ENCODE measurements around the gene RCAN2.

The RCAN2 gene

DNA sequence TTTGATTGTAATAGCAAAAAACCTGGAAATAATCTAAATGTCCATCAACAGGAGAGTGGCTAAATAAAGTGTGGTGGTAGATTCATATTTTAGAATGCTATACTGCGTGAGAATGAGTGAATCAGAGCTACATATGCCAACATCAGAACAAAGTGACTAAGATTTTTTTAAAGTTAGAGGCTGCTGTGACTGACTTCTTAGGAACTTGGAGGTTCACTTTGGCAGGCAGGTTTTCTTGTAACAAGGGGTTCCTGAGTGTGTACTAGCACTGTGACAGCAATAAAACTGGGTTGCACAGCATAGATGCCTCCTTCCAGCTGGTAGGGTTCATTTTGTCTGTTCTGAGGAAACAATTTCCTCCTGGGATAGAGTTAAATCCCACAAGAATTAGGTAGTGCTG lies 245.2 kb downstream of the RCAN2 start:
- H3K4me3 Mint-ChIP-seq: no peak overlapping the region
- H3K36me3 Mint-ChIP-seq (ENCODE audit: low read depth): no peaks in the 10 kb centered on the region

DNA sequence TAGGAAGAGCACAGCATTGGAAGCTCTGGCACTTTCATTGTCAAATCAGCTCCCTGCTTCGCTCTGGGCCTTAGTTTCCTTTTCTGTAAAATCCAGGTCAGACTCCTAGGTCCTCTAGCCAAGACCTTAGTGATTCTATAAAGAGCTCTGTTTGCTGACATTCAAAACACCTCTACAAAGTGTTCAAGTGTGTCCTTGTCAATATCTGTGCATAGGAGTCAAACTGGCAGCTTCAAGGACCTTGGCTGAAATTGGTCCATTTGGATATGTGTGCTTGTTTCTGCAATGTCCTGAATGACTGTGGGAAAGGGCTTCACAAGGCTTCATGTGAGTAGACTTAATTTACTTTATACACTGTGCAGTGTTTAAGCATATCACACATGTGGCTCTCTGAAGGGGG lies 246.6 kb downstream of the RCAN2 start:
- H3K27ac Mint-ChIP-seq: no peak overlapping the region
- no peak for DNase-seq
- H3K4me3 Mint-ChIP-seq: no peak overlapping the region
- H3K36me3 Mint-ChIP-seq (ENCODE audit: low read depth): no peaks in the 10 kb centered on the region
- H3K9me3 Mint-ChIP-seq: no peaks in the 10 kb centered on the region
- peaks cover 6% of the 10 kb centered on the region for H3K27me3 Mint-ChIP-seq
- no peaks in the 10 kb centered on the region for H3K4me1 Mint-ChIP-seq (ENCODE audit: low read depth)

More for the DNA sequence above, 245.2 kb downstream of the RCAN2 start:
- Mint-ChIP-seq H3K9me3 (no peaks in the 10 kb centered on the region), H3K4me1 (ENCODE audit: low read depth) (no peaks in the 10 kb centered on the region), H3K27ac (no peak overlapping the region), H3K27me3 (peaks cover 3% of the 10 kb centered on the region)
- no peak for DNase-seq

DNA sequence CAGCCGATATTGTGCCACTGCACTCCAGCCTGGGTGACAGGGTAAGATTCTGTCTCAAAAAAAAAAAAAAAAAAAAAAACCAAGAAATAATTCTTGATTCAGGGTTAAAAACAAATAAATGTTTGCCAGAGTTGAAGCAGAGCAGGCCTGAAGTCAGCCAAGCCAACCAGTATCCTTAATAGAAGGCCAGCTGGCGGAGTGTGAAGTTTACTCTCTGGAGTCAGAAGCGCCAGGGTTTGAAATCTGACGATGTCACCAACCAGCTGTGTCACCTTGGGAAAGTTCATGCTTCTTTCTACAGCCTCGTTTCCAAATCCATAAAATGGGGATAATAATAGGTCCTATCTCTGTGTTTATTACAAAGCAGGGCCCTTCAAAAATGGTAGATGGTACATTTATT lies 247.5 kb downstream of the RCAN2 start:
- Mint-ChIP-seq H3K4me1 (ENCODE audit: low read depth) (no peaks in the 10 kb centered on the region), H3K4me3 (no peak overlapping the region), H3K9me3 (no peaks in the 10 kb centered on the region), H3K27me3 (peaks cover 11% of the 10 kb centered on the region), H3K27ac (no peak overlapping the region), H3K36me3 (ENCODE audit: low read depth) (no peaks in the 10 kb centered on the region)
- no peak for DNase-seq

DNA sequence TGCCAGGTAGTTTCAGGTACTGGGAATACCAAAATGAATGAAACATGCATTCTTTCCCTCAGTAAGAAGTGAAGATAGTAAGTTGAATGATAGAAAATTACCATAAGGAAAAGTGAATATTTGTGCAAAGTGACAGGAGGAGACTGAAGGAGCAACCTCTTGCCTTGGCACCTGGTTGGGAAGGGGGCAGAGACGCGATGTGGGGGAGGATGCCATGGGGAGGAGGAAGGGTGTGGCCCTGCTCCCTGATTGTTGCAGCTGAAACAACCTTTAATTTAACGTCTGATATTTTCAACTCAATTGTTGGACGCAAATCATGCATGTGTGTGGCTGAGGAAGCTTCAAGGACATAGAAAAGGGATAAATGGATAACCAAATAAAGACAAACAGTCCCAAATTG lies 248.3 kb downstream of the RCAN2 start:
- Mint-ChIP-seq H3K4me1 (ENCODE audit: low read depth) (no peaks in the 10 kb centered on the region), H3K4me3 (no peak overlapping the region), H3K27ac (no peak overlapping the region), H3K9me3 (no peaks in the 10 kb centered on the region), H3K27me3 (peaks cover 15% of the 10 kb centered on the region), H3K36me3 (ENCODE audit: low read depth) (no peaks in the 10 kb centered on the region)
- no peak for DNase-seq

DNA sequence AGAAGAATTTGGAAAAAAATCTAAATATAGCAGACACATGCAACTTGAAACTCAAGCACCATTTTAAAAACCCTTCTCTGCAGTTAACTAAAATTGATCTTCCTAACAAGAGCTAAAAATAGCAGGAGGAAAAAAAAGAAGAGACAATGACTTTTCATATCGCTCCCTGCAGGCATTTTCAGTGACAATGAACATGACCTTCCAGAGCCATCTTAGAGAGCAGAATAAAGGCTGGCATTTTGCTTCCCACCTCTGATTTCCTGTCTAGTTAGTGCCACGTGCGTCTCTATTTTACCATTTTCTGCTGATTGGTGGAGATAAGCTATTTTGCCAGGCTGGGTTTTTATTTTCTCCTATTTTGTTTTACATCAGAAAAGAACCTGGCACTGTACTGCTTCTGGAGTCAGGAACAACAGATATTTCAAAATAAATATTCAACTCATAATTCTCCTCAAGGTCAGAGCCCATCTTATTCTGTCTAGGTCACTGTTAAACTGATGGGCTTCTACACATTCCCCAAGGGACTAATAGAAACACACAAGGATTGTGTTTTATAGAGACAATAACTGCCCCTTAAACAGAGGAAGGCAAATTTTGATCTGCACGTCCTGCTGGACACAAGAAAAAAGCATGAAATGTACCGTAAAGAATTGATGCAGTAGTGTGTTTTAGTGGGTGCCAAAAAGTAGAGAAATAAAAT lies 250.2 kb downstream of the RCAN2 start:
- no peak for DNase-seq
- Mint-ChIP-seq H3K36me3 (ENCODE audit: low read depth) (no peaks in the 10 kb centered on the region), H3K9me3 (no peaks in the 10 kb centered on the region), H3K4me1 (ENCODE audit: low read depth) (no peaks in the 10 kb centered on the region), H3K27ac (no peak overlapping the region), H3K27me3 (peaks cover 22% of the 10 kb centered on the region), H3K4me3 (no peak overlapping the region)

DNA sequence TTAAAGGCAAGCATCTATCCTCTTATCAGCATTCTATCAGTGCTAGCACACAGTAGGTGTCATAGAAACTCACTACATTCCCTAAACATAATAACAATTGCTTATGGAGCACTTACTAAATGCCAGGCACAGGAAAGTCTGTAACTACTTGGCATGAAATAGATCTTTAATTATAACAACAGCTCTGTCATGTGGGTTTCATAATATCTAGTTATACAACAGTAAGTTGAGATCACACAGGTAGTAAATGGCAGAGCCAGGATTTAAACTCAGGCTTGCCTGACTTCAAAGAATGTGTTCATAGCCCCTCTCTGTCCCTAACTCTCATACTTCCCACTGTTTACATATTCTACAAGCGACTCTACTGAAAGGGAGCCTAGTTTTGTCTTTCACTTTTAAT lies 254.5 kb downstream of the RCAN2 start:
- Mint-ChIP-seq H3K36me3 (ENCODE audit: low read depth) (no peaks in the 10 kb centered on the region), H3K4me3 (no peak overlapping the region), H3K27ac (no peak overlapping the region), H3K9me3 (no peaks in the 10 kb centered on the region), H3K4me1 (ENCODE audit: low read depth) (no peaks in the 10 kb centered on the region), H3K27me3 (peaks cover 37% of the 10 kb centered on the region)
- DNase-seq: no peak

DNA sequence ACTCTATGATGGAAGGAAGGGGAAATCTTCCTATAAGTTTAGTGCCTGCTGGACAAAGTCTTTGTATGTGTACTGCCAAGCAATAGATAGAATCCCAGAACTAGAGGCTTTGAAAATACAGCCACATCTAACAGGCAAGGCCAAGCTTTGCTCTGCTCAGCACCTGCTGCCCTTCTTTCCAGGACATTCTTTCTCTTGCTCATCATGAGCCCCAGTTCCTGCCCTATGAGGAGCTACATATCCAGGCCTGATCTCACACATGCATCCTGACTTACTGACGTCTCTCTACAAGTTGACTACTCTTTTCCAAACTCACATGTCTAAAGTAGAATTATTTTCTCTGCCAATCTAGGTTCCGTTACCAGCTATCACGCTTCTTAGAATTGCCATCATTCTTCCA lies 256.0 kb downstream of the RCAN2 start:
- DNase-seq: no peak
- Mint-ChIP-seq H3K36me3 (ENCODE audit: low read depth) (peaks cover 1% of the 10 kb centered on the region), H3K4me1 (ENCODE audit: low read depth) (no peaks in the 10 kb centered on the region), H3K9me3 (peaks cover 5% of the 10 kb centered on the region), H3K4me3 (no peak overlapping the region), H3K27me3 (peaks cover 41% of the 10 kb centered on the region), H3K27ac (no peak overlapping the region)

DNA sequence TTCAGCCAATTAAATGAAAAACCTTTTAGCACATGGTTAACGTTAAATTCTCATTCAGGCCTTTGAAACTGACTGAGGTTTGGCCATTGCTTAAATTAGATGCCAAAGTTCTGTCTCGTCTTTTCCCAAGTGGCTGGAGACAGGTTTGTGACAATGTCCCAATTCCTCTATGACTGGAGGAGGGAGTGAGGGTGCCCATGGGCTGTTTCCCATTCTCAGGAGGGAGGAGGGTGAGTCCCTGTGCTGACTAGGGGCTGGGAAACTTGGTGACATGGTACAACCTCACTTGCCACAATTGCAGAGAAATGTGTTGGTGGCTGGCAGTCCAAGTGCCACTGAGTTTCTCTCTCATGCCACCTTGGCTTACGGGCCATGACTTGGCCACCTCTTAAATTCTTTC lies 256.5 kb downstream of the RCAN2 start:
- Mint-ChIP-seq H3K9me3 (peaks cover 5% of the 10 kb centered on the region), H3K4me1 (ENCODE audit: low read depth) (no peaks in the 10 kb centered on the region), H3K4me3 (no peak overlapping the region), H3K27ac (no peak overlapping the region), H3K36me3 (ENCODE audit: low read depth) (peaks cover 1% of the 10 kb centered on the region), H3K27me3 (peaks cover 38% of the 10 kb centered on the region)
- DNase-seq: no peak

DNA sequence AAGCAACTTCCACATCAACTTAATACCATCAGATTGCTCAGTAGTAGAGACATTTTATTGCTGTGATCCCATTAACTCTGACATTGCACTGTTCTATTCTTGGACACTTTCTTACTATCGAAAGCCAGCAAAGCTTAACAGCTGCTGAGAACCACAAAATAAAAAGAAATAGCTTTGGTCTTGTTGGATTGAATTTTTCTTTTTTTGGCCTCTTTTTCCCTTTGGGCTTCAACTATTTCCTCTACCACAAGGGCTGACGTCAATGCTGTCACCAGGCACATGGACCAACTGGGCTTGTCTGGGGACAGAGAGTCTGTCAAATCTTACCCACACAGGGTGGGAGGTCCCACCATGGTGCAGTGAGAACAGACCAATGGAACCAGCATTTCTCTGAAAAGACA lies 257.1 kb downstream of the RCAN2 start:
- peaks cover 1% of the 10 kb centered on the region for H3K36me3 Mint-ChIP-seq (ENCODE audit: low read depth)
- peaks cover 37% of the 10 kb centered on the region for H3K27me3 Mint-ChIP-seq
- DNase-seq: no peak
- no peaks in the 10 kb centered on the region for H3K4me1 Mint-ChIP-seq (ENCODE audit: low read depth)
- no peak overlapping the region for H3K27ac Mint-ChIP-seq
- H3K9me3 Mint-ChIP-seq: peaks cover 5% of the 10 kb centered on the region
- H3K4me3 Mint-ChIP-seq: no peak overlapping the region

DNA sequence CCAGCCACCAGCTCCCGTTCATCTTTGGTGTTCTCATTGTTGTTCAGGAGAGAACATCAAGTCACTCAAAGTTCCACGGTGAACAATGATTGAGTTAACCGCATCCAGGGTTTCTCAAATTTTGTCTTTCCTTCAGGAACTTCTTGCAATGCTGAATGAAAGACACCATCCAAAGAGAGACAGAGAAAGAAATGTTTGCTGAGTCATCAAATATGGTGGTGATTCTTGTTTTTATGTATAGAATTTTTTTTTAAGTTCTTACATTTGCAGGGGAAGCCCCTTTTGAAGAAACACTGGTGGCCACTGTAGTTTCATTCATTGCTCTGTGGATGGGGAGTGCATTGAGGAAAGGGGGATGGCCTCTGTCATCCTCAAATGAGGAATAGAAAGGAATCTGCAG lies 258.1 kb downstream of the RCAN2 start:
- H3K36me3 Mint-ChIP-seq (ENCODE audit: low read depth): peaks cover 1% of the 10 kb centered on the region
- no peaks in the 10 kb centered on the region for H3K4me1 Mint-ChIP-seq (ENCODE audit: low read depth)
- no peak overlapping the region for H3K4me3 Mint-ChIP-seq
- peaks cover 44% of the 10 kb centered on the region for H3K27me3 Mint-ChIP-seq
- H3K9me3 Mint-ChIP-seq: peaks cover 5% of the 10 kb centered on the region
- DNase-seq: no peak
- H3K27ac Mint-ChIP-seq: no peak overlapping the region

DNA sequence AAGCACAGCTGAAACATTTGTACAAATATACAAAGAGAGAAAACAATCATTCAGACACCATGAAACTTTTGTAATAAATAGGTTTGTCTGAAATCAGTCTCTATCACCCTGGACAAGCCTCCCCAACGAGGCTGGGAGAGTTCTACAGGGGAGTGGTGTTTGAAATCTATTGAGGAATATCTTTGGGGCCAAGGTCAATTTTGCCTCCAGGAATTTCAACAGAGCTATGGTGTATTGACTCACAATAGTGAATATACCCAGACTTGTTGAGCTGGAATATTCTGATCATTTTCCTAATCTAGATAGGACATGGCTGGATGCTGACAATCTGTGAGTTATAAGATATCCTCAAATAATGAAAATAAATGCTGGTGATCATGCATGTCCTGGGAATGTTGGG lies 269.0 kb downstream of the RCAN2 start:
- Mint-ChIP-seq H3K36me3 (ENCODE audit: low read depth) (no peaks in the 10 kb centered on the region), H3K4me1 (ENCODE audit: low read depth) (peaks cover 32% of the 10 kb centered on the region), H3K27ac (no peak overlapping the region)

DNA sequence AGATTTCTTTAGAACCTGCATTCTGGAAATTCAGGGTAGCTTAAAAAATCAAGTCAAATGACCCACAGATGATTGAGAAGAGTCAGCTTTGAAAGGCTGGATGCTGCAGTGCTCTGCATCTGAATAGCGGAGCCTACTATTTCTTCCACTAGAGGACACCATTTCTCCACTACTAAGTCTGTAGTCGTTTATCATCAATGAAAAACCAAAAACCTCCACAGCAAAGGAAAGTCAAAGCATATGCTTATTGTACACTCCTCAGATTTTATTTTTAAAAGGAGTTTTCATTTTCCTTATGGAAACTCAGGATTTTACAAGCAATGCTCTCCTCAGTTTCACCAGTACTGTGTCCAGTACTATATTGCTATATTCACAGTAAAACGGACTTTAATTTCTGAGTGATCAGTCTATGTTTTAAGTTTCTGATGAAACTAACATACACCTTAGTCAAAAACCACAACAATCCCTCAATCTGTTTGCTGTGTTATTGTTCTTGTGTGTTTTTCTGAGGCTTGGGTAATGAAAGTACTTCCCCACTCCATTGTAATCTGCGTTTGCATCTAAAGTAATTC lies 269.9 kb downstream of the RCAN2 start:
- H3K27me3 Mint-ChIP-seq: peaks cover 20% of the 10 kb centered on the region
- H3K9me3 Mint-ChIP-seq: no peaks in the 10 kb centered on the region
- no peak for DNase-seq
- H3K36me3 Mint-ChIP-seq (ENCODE audit: low read depth): no peaks in the 10 kb centered on the region
- no peak overlapping the region for H3K4me3 Mint-ChIP-seq
- H3K4me1 Mint-ChIP-seq (ENCODE audit: low read depth): peaks cover 35% of the 10 kb centered on the region
- H3K27ac Mint-ChIP-seq: peak overlapping the region; percentile 89

More for the DNA sequence above, 269.0 kb downstream of the RCAN2 start:
- Mint-ChIP-seq H3K9me3 (no peaks in the 10 kb centered on the region), H3K27me3 (peaks cover 22% of the 10 kb centered on the region), H3K4me3 (no peak overlapping the region)
- DNase-seq: no peak

DNA sequence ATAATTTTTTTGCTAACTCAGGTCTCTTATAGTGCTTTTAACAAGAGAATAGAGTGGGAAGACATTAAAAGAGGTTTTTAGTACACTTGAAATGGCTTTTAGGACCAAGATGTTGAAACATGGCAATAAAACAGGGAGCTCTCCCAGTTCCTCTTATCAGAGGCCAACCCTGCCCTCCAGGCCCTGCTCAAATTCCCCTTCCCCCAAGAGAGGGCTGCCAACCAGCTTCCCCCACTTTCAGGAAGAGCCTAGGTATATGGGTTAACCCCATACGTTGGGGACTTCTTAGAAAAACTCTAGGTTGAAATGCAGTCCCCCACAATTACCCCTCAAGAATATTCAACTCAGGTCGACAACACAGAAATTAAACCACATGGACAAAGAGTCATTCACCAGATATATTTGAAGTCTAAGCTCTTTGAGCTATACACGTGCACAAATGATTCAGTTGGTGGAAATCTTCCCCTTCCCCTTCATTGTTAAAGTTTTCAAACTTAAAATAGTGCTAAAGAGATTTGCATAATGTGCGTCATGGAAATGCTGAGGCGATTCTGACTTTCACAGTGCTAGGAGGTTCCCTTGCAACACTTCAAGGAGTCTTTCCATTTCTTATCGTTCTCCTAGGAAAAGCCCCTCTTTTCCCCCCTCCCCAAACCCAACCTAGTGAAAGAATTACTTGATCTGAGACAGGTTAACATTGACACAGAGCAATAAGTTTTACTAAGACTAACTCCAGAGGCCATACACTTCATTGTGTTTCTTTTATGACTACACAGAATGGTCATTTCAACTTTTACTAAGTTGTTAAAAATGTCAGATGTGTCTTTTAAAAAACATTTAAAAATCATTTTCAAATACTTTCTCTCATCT lies 270.7 kb downstream of the RCAN2 start:
- no peaks in the 10 kb centered on the region for H3K36me3 Mint-ChIP-seq (ENCODE audit: low read depth)
- H3K4me3 Mint-ChIP-seq: no peak overlapping the region
- peak overlapping the region; percentile 89 for H3K27ac Mint-ChIP-seq
- no peaks in the 10 kb centered on the region for H3K9me3 Mint-ChIP-seq
- peaks cover 12% of the 10 kb centered on the region for H3K27me3 Mint-ChIP-seq
- H3K4me1 Mint-ChIP-seq (ENCODE audit: low read depth): peaks cover 35% of the 10 kb centered on the region
- DNase-seq: no peak

DNA sequence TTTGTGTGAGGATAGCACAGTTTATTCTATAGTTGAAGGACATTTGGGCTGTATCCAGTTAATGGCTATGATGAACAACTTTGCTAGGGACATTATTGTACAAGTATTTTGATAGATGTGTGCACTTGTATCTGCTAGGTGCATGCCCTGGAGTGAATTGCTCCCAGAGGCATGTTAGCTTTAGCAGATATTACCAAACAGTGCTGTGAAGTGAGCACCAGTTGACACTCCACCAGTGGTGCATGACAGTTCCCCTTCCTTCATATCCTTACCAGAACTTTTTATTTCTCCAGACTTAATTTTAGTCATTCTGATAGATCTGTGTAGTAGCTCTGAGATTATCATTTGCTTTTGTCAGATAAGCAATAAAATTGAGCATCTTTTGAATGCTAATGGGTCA lies 271.6 kb downstream of the RCAN2 start:
- peak overlapping the region; percentile 19 for H3K27ac Mint-ChIP-seq
- no peak for DNase-seq
- H3K4me3 Mint-ChIP-seq: no peak overlapping the region
- no peaks in the 10 kb centered on the region for H3K9me3 Mint-ChIP-seq
- H3K4me1 Mint-ChIP-seq (ENCODE audit: low read depth): peaks cover 35% of the 10 kb centered on the region
- H3K36me3 Mint-ChIP-seq (ENCODE audit: low read depth): no peaks in the 10 kb centered on the region
- H3K27me3 Mint-ChIP-seq: peaks cover 9% of the 10 kb centered on the region

DNA sequence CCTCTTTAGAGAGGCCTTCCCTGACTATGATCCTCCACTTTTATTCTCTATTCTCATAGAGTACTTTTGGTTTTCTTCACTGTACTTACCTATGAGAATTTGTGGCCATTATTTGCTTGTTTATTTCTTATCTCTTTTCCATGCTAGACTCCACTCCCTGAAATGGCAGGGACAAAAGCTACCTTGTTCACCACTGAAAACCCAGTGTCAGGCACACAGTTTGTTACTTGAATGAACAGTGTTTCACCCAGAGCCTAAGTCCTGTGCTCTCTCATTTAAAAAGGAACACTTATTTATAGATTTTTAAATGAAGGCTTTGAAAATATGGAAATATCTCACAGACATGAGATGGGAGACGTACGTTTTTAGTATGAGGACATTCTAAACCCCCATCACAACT lies 272.8 kb downstream of the RCAN2 start:
- Mint-ChIP-seq H3K27me3 (peaks cover 5% of the 10 kb centered on the region), H3K4me3 (no peak overlapping the region), H3K36me3 (ENCODE audit: low read depth) (no peaks in the 10 kb centered on the region), H3K9me3 (no peaks in the 10 kb centered on the region), H3K27ac (no peak overlapping the region), H3K4me1 (ENCODE audit: low read depth) (peaks cover 35% of the 10 kb centered on the region)
- no peak for DNase-seq

Measured in activated T-cell treated with anti-CD3 and anti-CD28 coated beads, Interleukin-2, amount 50 U/mL, for 24 hours (primary cell).